Measurements from ENCODE around the gene MAP6.

DNA sequence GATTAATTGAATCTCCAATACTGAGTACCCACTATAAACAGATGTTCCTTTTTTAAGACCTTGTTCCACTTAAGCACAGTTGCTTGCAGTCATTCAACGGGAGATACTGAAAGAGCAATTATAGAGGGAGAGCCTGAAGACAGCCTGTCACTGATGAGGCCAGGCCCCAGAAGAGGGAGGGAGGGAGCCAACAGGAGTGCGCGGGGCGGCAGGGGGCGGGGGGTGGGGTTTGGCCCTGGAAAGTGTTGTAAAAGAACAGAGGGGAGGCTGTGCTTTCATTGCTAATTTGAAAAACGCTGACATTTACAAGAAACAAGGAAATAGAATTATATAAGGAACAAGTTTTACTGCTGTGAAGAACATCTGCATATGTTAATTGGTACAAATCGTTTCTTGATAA, 53.1 kb downstream of the MAP6 start:
- TF ChIP-seq, protein P1, sequence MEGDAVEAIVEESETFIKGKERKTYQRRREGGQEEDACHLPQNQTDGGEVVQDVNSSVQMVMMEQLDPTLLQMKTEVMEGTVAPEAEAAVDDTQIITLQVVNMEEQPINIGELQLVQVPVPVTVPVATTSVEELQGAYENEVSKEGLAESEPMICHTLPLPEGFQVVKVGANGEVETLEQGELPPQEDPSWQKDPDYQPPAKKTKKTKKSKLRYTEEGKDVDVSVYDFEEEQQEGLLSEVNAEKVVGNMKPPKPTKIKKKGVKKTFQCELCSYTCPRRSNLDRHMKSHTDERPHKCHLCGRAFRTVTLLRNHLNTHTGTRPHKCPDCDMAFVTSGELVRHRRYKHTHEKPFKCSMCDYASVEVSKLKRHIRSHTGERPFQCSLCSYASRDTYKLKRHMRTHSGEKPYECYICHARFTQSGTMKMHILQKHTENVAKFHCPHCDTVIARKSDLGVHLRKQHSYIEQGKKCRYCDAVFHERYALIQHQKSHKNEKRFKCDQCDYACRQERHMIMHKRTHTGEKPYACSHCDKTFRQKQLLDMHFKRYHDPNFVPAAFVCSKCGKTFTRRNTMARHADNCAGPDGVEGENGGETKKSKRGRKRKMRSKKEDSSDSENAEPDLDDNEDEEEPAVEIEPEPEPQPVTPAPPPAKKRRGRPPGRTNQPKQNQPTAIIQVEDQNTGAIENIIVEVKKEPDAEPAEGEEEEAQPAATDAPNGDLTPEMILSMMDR (IDR thresholded peaks at IDR 0.05), result no peak
- no peak for TF ChIP-seq POLR2A (IDR thresholded peaks at IDR 0.05)

Measured in adrenal gland (tissue), 5 donors.